Fibroblast of skin of left biceps (primary cell): Measurements from ENCODE around the gene CLEC18C.
"Not testable (repeated sequence)": the region's sequence is repeated elsewhere in the genome, so short reads cannot be mapped to it uniquely, and the experiment has no call there.

ENCODE experiments used
- DNase-seq, 2 experiments: peaks; one replicate each; pipeline ENCODE4 v3.0.0-alpha.2; 2013; ENCODE audit warnings: low read depth in 2 of 2

CLEC18C gene

DNA sequence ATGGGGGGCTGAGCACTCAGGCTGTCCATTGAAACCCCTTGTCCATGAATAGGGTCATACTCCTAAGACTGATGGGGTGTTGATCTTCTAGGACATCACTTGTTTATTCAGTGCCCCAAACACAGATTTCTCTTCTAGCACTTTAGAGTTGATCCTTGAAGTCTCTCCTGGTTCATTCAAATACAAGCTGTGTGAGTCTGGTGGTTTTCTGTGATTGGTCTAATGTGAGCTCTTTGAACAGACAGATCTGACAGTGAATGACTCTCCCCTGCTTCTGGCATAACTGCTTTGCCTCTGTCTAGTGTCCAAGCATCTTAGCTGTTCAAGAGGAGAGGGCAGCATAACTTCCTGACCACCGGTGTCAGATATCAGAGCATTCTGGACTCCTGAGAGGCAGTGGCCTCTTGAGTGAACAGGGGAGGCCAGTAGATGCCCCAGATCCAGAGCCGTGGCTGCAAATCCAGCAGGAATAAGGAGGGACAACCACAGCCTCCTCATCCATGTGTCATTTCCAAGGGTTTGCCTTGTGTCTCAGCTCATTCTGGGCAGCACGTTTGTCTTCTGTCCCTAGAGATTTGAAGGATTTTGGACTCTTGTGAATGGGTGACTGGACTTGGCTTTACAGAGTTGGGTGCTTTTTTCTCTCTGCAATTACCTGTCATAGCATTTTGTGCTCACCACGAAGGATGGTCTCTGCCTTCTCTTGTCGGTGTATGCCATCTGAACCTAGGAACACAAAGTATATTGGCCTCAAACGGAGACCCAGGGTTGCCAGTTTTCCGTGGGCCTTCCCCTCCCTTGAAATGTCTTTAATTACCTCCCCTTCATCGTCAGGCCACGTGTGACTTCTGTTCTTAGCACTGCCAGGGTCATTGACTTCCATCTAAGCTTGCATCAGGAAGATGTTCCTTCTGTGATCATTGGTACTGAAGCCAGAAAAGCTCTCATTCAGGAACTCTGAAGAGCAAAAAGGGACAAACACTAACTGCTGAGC, 13.9 kb upstream of the CLEC18C start:
- no peak for DNase-seq

GRCh38 chr16:70160388-70160787, 13.2 kb upstream of the CLEC18C start:
- no peak for DNase-seq

- DNase-seq: no peak
These were observed 12.8 kb upstream of the CLEC18C start for GRCh38 chr16:70160821-70161220.

- no peak for DNase-seq
These were observed 12.2 kb upstream of the CLEC18C start for GRCh38 chr16:70161350-70161749.

DNA sequence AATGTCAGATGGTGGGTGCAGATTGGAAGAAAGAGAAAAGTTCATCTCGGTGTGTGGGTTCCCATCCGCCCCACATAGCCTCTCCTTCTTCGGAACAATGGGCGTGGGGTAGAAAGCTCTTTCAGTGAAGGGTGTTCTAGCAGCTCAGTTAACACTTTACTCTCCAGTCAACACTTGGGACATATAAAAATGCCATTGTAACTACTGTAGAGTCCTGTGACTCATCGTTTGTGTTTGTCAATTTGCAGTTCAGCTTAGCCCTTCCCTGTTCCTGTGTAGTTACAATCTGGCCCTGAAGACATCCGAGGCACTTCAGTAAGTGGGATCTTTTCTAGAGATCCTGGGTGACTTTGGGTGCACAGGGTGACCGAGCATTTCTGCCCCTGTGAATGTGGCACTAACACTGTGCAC, 11.5 kb upstream of the CLEC18C start:
- no peak for DNase-seq

GRCh38 chr16:70163596-70163995, 10.0 kb upstream of the CLEC18C start:
- DNase-seq: no peak

- not testable (repeated sequence) for DNase-seq
These were observed 6.9 kb upstream of the CLEC18C start for GRCh38 chr16:70166688-70167087.

- DNase-seq: not testable (repeated sequence)
These were observed 329 bp downstream of the CLEC18C start for GRCh38 chr16:70173916-70174315.

DNA sequence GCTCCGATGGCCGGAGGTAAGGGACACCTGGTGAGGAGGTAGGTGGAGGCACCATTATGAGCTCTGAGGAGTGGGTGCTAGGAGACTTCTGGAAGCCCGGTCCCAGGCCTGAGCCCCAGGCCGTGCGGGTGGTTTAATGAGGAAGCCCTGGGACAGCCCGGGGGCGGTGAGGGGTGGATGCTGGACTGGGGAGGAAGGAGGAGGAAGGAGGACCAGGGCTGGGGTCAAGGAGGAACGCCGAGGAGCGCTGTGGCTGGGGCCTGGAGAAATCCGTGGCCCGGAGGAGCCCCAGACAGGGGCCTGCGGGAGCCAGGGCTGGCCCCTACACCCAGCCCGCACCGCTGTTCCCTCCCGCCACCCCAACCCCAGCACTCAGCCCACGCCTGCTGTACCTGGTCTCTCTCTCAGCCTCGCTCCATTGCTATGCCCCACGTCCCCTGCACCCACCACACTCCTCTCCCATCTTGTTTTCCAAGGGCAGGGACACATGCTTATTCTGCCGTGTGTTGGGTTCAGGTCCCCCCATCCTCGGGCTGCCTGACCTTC, 873 bp downstream of the CLEC18C start:
- DNase-seq: not testable (repeated sequence)

- DNase-seq: not testable (repeated sequence)
These were observed 14.4 kb downstream of the CLEC18C start for GRCh38 chr16:70187858-70188607.

DNA sequence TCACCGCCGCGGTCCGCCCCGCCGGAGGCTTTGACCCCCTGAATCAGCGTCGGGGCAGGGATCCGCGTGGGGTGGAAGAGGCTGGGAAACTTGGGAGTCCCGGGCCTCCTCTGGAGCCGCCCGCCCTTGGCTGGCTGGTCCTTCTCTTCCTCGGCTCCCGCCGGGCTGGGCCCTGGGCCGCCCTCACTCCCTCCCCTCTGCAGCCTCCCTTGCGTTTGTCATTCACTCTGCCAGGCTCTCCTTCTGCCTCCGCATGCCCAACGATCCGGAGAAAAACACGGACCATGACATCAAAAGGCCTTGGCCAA, 15.0 kb downstream of the CLEC18C start:
- DNase-seq: not testable (repeated sequence)

DNA sequence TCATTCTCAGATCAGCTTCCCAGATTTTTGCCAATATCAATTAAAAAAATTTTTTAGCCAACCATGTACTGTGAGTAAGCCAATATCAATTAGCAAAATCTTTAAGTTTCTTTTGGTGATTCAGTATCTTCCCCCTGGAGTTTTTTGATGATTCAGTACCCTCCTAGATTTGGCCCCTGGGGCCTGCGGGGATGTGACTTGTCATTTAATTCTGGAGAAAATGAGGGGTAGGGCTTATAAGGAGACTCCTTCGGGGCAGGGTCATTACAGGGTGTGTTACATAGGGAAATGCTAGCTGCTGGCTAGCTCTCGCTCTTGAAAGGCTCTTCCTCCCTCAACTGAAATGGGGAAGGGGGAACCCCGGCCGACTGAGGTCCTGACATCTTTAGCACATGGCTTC, 17.0 kb downstream of the CLEC18C start:
- DNase-seq: not testable (repeated sequence)

GRCh38 chr16:70196683-70197300, 23.2 kb downstream of the CLEC18C start:
- DNase-seq: not testable (repeated sequence)

DNA sequence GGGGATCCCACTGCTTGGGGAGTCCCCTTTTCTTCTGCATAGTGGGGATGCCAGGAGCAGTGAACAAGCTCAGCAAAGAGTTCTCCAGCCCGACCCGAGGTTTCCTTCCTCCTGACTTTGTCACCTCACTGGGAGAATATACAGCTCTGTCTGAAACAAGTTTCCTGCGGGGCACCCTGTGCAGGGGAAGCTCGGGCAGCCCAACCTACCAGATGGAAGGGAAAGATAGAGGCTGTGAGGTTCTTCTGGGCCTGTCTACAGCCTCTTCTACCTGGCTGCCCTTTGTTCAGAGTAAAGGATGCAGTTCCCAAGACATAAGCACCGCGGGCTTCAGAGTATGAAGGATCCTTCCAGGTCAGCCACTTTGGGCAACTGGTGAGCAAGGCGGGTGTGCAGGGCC, 24.0 kb downstream of the CLEC18C start:
- not testable (repeated sequence) for DNase-seq

DNA sequence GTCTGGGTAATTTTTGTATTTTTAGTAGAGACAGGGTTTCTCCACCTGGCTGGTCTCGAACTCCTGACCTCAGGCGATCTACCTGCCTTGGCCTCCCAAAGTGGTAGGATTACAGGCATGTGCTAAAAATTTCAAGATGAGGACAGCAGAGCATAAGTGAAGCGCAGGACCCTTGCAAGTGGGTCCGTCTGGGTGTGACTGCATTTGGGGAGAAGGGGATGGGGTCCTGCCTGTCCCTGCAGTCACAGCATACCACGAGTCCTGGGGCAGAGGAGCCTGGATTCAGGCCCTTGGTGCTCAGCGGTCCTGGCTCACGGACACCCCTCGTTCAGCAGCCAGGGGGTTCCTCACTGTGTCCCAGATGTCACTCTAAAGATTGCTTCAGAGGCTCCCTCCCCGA, 24.6 kb downstream of the CLEC18C start:
- DNase-seq: not testable (repeated sequence)

GRCh38 chr16:70198666-70199065, 25.1 kb downstream of the CLEC18C start:
- not testable (repeated sequence) for DNase-seq

DNA sequence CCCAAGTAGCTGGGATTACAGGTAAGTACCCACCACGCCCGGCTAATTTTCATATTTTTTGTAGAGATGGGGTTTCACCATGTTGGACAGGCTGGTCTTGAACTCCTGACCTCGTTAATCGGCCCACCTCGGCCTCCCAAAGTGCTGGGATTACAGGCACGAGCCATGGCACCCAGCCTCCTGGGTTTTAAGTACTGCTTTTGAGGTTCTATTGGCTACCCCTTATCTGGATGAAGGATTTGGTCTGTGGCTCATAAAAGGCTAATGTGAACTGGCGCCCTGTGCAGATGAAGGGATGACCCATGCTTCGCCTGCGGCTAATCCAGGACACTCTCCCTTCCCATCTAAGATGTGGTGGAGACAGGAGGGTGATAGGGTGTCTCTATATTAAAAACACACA, 25.6 kb downstream of the CLEC18C start:
- not testable (repeated sequence) for DNase-seq

GRCh38 chr16:70200063-70200462, 26.5 kb downstream of the CLEC18C start:
- DNase-seq: not testable (repeated sequence)

- not testable (repeated sequence) for DNase-seq
These were observed 29.9 kb downstream of the CLEC18C start for GRCh38 chr16:70203508-70203907.

- not testable (repeated sequence) for DNase-seq
These were observed 30.4 kb downstream of the CLEC18C start for GRCh38 chr16:70204010-70204409.

DNA sequence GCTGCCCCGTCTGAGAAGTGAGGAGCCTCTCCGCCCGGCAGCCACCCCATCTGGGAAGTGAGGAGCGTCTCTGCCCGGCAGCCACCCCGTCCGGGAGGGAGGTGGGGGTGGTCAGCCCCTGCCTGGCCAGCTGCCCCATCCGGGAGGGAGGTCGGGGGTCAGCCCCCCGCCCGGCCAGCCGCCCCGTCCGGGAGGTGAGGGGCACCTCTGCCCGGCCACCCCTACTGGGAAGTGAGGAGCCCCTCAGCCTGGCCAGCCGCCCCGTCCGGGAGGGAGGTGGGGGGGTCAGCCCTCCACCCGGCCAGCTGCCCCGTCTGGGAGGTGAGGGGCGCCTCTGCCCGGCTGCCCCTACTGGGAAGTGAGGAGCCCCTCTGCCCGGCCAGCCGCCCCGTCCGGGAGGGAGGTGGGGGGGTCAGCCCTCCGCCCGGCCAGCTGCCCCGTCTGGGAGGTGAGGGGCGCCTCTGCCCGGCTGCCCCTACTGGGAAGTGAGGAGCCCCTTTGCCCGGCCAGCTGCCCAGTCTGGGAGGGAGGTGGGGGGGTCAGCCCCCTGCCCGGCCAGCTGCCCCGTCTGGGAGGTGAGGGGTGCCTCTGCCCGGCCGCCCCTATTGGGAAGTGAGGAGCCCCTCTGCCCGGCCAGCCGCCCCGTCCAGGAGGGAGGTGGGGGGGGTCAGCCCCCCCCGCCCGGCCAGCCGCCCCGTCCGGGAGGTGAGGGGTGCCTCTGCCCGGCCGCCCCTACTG, 31.2 kb downstream of the CLEC18C start:
- not testable (repeated sequence) for DNase-seq
